ENCODE results near the gene RRAD. TPM values are rescaled to one million over a fixed set of nuclear protein-coding genes. Genes with fewer than 3 reads are reported as not detected.
"Not testable (repeated sequence)": the region's sequence is repeated elsewhere in the genome, so short reads cannot be mapped to it uniquely, and the experiment has no call there.

Gene RRAD
- total RNA-seq, 1 donor from 2014 or later = 0.98 TPM

GRCh38 chr16:66952430-66953110, 27.2 kb upstream of the RRAD start:
- ATAC-seq = no peak

GRCh38 chr16:66950971-66951790, 25.8 kb upstream of the RRAD start:
- no peak for DNase-seq (ENCODE audit: low spot score)
- no peak for ATAC-seq

More at GRCh38 chr16:66952430-66953110, 27.2 kb upstream of the RRAD start:
- no peak for DNase-seq (ENCODE audit: low spot score)

- DNase-seq (ENCODE audit: low spot score) = no peak
- ATAC-seq = no peak
Observed at GRCh38 chr16:66950437-66950836, 25.1 kb upstream of the RRAD start.

- DNase-seq (ENCODE audit: low spot score) = peak; percentile 81
Observed at GRCh38 chr16:66949472-66949871, 24.1 kb upstream of the RRAD start.

GRCh38 chr16:66948837-66949225, 23.5 kb upstream of the RRAD start:
- ATAC-seq (peak; percentile 3), DNase-seq (ENCODE audit: low spot score) (no peak)

More at GRCh38 chr16:66949472-66949871, 24.1 kb upstream of the RRAD start:
- ATAC-seq = peak; percentile 55

- DNase-seq (ENCODE audit: low spot score) = no peak
- peak; percentile 51 for ATAC-seq
Observed at GRCh38 chr16:66948134-66948836, 22.9 kb upstream of the RRAD start.

GRCh38 chr16:66947302-66948065, 22.1 kb upstream of the RRAD start:
- peak; percentile 83 for DNase-seq (ENCODE audit: low spot score)
- peak; percentile 71 for ATAC-seq

GRCh38 chr16:66946974-66947301, 21.6 kb upstream of the RRAD start:
- DNase-seq (ENCODE audit: low spot score) (no peak), ATAC-seq (no peak)

GRCh38 chr16:66946541-66946940, 21.2 kb upstream of the RRAD start:
- DNase-seq (ENCODE audit: low spot score) (no peak), ATAC-seq (no peak)

GRCh38 chr16:66945939-66946338, 20.6 kb upstream of the RRAD start:
- no peak for DNase-seq (ENCODE audit: low spot score)

GRCh38 chr16:66944971-66945370, 19.6 kb upstream of the RRAD start:
- DNase-seq (ENCODE audit: low spot score) = not testable (repeated sequence)

More at GRCh38 chr16:66945939-66946338, 20.6 kb upstream of the RRAD start:
- no peak for ATAC-seq

GRCh38 chr16:66944054-66944441, 18.7 kb upstream of the RRAD start:
- no peak for ATAC-seq
- DNase-seq (ENCODE audit: low spot score) = no peak

More at GRCh38 chr16:66944971-66945370, 19.6 kb upstream of the RRAD start:
- ATAC-seq = not testable (repeated sequence)

GRCh38 chr16:66943426-66944053, 18.2 kb upstream of the RRAD start:
- ATAC-seq (no peak), DNase-seq (ENCODE audit: low spot score) (no peak)

GRCh38 chr16:66942981-66943380, 17.6 kb upstream of the RRAD start:
- DNase-seq (ENCODE audit: low spot score) (no peak), ATAC-seq (no peak)

- ATAC-seq (no peak), DNase-seq (ENCODE audit: low spot score) (no peak)
Observed at GRCh38 chr16:66940236-66940635, 14.9 kb upstream of the RRAD start.

GRCh38 chr16:66939366-66939765, 14.0 kb upstream of the RRAD start:
- peak; percentile 81 for DNase-seq (ENCODE audit: low spot score)

GRCh38 chr16:66937725-66938337, 12.5 kb upstream of the RRAD start:
- DNase-seq (ENCODE audit: low spot score) = no peak
- ATAC-seq = no peak

More at GRCh38 chr16:66939366-66939765, 14.0 kb upstream of the RRAD start:
- ATAC-seq = peak; percentile 36

- DNase-seq (ENCODE audit: low spot score) = no peak
- ATAC-seq = no peak
Observed at GRCh38 chr16:66936889-66937554, 11.7 kb upstream of the RRAD start.

- ATAC-seq (peak; percentile 52), DNase-seq (ENCODE audit: low spot score) (peak; percentile 85)
Observed at GRCh38 chr16:66936462-66936861, 11.1 kb upstream of the RRAD start.

Data from left lobe of liver (tissue), 2 donors.